ENCODE measurements around the gene CYS1. TPM values are rescaled to one million over a fixed set of nuclear protein-coding genes. Genes with fewer than 3 reads are reported as not detected.
"Not testable (repeated sequence)": the region's sequence is repeated elsewhere in the genome, so short reads cannot be mapped to it uniquely, and the experiment has no call there.

Gene CYS1
- total and polyA plus RNA-seq, 4 donors: 0.07 to 4.1 (median 1.0) TPM

DNA sequence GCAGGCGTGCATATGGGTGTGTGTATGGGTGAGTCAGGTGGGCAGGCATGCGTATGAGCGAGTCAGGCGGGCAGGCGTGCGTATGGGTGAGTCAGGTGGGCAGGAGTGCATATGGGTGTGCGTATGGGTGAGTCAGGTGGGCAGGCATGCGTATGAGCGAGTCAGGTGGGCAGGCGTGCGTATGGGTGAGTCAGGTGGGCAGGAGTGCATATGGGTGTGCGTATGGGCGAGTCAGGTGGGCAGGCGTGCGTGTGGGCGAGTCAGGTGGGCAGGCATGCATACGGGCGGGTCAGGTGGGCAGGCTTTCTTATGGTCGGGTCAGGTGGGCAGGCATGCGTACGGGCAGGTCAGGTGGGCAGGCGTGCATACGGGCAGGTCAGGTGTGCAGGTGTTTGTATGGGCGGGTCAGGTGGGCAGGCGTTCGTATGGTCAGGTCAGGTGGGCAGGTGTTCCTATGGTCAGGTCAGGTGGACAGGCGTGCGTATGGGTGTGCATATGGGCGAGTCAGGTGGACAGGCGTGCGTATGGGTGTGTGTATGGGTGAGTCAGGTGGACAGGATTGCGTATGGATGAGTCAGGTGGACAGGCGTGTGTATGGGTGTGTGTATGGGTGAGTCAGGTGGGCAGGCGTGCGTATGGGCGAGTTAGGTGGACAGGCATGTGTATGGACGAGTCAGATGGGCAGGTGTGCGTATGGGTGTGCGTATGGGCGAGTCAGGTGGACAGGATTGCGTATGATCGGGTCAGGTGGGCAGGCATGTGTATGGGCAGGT, 65.6 kb downstream of the CYS1 start (continued):
- TF ChIP-seq, protein P1, sequence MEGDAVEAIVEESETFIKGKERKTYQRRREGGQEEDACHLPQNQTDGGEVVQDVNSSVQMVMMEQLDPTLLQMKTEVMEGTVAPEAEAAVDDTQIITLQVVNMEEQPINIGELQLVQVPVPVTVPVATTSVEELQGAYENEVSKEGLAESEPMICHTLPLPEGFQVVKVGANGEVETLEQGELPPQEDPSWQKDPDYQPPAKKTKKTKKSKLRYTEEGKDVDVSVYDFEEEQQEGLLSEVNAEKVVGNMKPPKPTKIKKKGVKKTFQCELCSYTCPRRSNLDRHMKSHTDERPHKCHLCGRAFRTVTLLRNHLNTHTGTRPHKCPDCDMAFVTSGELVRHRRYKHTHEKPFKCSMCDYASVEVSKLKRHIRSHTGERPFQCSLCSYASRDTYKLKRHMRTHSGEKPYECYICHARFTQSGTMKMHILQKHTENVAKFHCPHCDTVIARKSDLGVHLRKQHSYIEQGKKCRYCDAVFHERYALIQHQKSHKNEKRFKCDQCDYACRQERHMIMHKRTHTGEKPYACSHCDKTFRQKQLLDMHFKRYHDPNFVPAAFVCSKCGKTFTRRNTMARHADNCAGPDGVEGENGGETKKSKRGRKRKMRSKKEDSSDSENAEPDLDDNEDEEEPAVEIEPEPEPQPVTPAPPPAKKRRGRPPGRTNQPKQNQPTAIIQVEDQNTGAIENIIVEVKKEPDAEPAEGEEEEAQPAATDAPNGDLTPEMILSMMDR (IDR thresholded peaks at IDR 0.05; ENCODE audit: low read depth, low read length, missing input control): no peak
- TF ChIP-seq, protein P2, sequence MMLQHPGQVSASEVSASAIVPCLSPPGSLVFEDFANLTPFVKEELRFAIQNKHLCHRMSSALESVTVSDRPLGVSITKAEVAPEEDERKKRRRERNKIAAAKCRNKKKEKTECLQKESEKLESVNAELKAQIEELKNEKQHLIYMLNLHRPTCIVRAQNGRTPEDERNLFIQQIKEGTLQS (IDR thresholded peaks at IDR 0.05): no peak
- TF ChIP-seq SP1 (IDR thresholded peaks at IDR 0.05) (no peak), YY1 (IDR thresholded peaks at IDR 0.05) (no peak), GABPA (IDR thresholded peaks at IDR 0.05 in 1 of 2, conservative IDR thresholded peaks at IDR 0.05 in 1 of 2) (no peak), NR2F2 (IDR thresholded peaks at IDR 0.05) (no peak)
- TF ChIP-seq, protein P3, sequence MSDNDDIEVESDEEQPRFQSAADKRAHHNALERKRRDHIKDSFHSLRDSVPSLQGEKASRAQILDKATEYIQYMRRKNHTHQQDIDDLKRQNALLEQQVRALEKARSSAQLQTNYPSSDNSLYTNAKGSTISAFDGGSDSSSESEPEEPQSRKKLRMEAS (IDR thresholded peaks at IDR 0.05): no peak

DNA sequence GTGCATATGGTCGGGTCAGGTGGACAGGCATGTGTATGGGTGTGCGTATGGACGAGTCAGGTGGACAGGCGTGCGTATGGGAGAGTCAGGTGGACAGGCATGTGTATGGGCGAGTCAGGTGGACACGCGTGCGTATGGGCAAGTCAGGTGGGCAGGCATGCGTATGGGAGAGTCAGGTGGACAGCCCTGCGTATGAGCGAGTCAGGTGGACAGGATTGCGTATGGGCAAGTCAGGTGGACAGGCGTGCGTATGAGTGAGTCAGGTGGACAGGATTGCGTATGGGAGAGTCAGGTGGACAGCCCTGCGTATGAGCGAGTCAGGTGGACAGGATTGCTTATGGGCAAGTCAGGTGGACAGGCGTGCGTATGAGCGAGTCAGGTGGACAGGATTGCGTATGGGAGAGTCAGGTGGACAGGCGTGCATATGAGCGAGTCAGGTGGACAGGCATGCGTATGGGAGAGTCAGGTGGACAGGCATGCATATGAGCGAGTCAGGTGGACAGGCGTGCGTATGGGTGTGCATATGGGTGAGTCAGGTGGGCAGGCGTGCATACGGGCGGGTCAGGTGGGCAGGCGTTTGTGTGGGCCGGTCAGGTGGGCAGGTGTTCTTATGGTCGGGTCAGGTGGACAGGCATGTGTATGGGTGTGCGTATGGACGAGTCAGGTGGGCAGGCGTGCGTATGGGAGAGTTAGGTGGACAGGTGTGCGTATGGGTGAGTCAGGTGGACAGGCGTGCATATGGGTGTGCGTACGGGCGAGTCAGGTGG, 66.4 kb downstream of the CYS1 start:
- not testable (repeated sequence) for H3K9me3 ChIP-seq (ENCODE audit: control insufficient read depth in 4 of 4, low read length in 3 of 4); DNase-seq (ENCODE audit: low spot score); H3K27me3 ChIP-seq (ENCODE audit: control insufficient read depth in 4 of 4, insufficient read depth in 4 of 4, low read length in 3 of 4); H3K4me3 ChIP-seq (ENCODE audit: low read depth in 1 of 3, low read length in 3 of 3); H3K27ac ChIP-seq (ENCODE audit: low read depth in 1 of 2, low read length in 2 of 2); H3K36me3 ChIP-seq (ENCODE audit: control insufficient read depth in 4 of 4, insufficient read depth in 3 of 4, low read depth in 1 of 4, low read length in 3 of 4); H3K9ac ChIP-seq (ENCODE audit: low read depth in 1 of 2, low read length in 2 of 2)
- WGBS: 97% methylated on average over 43 of the region's 43 CpGs
- H3K4me1 ChIP-seq (ENCODE audit: control insufficient read depth in 4 of 4, insufficient read depth in 4 of 4, low read length in 3 of 4): peaks cover 18 to 42% (median 34%) of the 10 kb centered on the region in 4 donors

DNA sequence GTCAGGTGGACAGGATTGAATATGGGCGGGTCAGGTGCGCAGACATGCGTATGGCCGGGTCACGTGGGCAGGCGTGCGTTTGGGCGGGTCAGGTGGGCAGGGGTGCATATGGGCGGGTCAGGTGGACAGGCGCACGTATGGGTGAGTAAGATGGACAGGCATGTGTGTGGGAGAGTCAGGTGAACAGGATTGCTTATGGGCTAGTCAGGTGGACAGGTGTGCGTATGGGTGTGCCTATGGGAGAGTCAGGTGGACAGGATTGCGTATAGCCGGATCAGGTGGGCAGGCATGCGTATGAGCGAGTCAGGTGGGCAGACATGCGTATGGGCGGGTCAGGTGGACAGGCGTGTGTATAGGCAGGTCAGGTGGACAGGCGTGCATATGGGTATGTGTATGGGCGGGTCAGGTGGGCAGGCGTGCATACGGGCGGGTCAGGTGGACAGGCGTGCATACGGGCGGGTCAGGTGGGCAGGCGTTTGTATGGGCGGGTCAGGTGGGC, 67.2 kb downstream of the CYS1 start:
- H3K4me3 ChIP-seq (ENCODE audit: low read depth in 1 of 3, low read length in 3 of 3): no peak overlapping the region
- H3K9me3 ChIP-seq (ENCODE audit: control insufficient read depth in 4 of 4, low read length in 3 of 4): no peaks in the 10 kb centered on the region
- no peak overlapping the region for H3K27ac ChIP-seq (ENCODE audit: low read depth in 1 of 2, low read length in 2 of 2)
- no peak overlapping the region for H3K9ac ChIP-seq (ENCODE audit: low read depth in 1 of 2, low read length in 2 of 2)
- no peaks in the 10 kb centered on the region for H3K27me3 ChIP-seq (ENCODE audit: control insufficient read depth in 4 of 4, insufficient read depth in 4 of 4, low read length in 3 of 4)
- peaks cover 15 to 41% (median 36%) of the 10 kb centered on the region in 4 donors for H3K4me1 ChIP-seq (ENCODE audit: control insufficient read depth in 4 of 4, insufficient read depth in 4 of 4, low read length in 3 of 4)
- 93% methylated on average over 29 of the region's 29 CpGs for WGBS
- H3K36me3 ChIP-seq (ENCODE audit: control insufficient read depth in 4 of 4, insufficient read depth in 3 of 4, low read depth in 1 of 4, low read length in 3 of 4): no peaks in the 10 kb centered on the region
- DNase-seq (ENCODE audit: low spot score): no peak
- TF ChIP-seq GABPA (IDR thresholded peaks at IDR 0.05 in 1 of 2, conservative IDR thresholded peaks at IDR 0.05 in 1 of 2) (no peak), FOXA1 (IDR thresholded peaks at IDR 0.05) (no peak), TAF1 (conservative IDR thresholded peaks at IDR 0.05) (no peak), YY1 (IDR thresholded peaks at IDR 0.05) (no peak)
- TF ChIP-seq, protein P3 (IDR thresholded peaks at IDR 0.05): no peak
- TF ChIP-seq, protein P1 (IDR thresholded peaks at IDR 0.05; ENCODE audit: low read depth, low read length, missing input control): no peak

DNA sequence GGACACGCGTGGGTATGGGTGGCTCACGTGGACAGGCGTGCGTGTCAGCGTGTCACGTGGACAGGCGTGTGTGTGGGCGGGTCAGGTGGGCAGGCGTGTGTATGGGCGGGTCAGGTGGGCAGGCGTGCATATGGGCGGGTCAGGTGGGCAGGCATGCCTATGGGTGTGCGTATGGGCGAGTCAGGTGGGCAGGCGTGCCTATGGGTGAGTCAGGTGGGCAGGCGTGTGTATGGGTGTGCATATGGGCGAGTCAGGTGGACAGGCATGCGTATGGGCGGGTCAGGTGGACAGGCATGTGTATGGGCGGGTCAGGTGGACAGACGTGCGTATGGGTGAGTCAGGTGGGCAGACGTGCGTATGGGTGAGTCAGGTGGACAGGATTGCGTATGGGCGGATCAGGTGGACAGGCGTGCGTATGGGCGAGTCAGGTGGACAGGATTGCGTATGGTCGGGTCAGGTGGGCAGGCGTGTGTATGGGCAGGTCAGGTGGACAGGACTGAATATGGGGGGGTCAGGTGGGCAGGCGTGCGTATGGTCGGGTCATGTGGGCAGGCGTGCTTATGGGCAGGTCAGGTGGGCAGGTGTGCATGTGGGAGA, 67.7 kb downstream of the CYS1 start:
- H3K27me3 ChIP-seq (ENCODE audit: control insufficient read depth in 4 of 4, insufficient read depth in 4 of 4, low read length in 3 of 4); H3K9me3 ChIP-seq (ENCODE audit: control insufficient read depth in 4 of 4, low read length in 3 of 4); H3K4me3 ChIP-seq (ENCODE audit: low read depth in 1 of 3, low read length in 3 of 3); H3K9ac ChIP-seq (ENCODE audit: low read depth in 1 of 2, low read length in 2 of 2); H3K27ac ChIP-seq (ENCODE audit: low read depth in 1 of 2, low read length in 2 of 2); DNase-seq (ENCODE audit: low spot score); H3K36me3 ChIP-seq (ENCODE audit: control insufficient read depth in 4 of 4, insufficient read depth in 3 of 4, low read depth in 1 of 4, low read length in 3 of 4): not testable (repeated sequence)
- H3K4me1 ChIP-seq (ENCODE audit: control insufficient read depth in 4 of 4, insufficient read depth in 4 of 4, low read length in 3 of 4): peaks cover 12 to 43% (median 35%) of the 10 kb centered on the region in 4 donors
- WGBS: 97% methylated on average over 37 of the region's 37 CpGs

DNA sequence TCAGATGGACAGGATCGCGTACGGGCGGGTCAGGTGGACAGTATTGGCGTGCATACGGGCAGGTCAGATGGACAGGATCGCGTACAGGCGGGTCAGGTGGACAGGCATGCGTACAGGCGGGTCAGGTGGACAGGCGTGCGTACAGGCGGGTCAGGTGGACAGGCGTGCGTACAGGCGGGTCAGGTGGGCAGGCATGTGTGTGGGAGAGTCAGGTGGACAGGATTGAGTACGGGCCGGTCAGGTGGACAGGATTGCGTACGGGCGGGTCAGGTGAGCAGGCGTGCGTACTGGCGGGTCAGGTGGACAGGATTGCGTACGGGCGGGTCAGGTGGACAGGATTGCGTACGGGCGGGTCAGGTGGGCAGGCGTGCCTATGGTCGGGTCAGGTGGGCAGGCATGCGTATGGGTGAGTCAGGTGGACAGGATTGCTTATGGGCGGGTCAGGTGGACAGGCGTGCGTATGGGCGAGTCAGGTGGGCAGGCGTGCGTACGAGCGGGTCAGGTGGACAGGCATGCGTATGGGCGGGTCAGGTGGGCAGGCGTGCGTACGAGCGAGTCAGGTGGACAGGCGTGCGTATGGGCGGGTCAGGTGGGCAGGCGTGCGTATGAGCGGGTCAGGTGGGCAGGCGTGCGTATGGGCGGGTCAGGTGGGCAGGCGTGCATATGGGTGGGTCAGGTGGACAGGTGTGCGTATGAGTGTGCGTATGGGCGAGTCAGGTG, 68.4 kb downstream of the CYS1 start:
- 97% methylated on average over 61 of the region's 61 CpGs for WGBS

More for the DNA sequence above, 68.4 kb downstream of the CYS1 start:
- H3K36me3 ChIP-seq (ENCODE audit: control insufficient read depth in 4 of 4, insufficient read depth in 3 of 4, low read depth in 1 of 4, low read length in 3 of 4); H3K9ac ChIP-seq (ENCODE audit: low read depth in 1 of 2, low read length in 2 of 2); H3K27me3 ChIP-seq (ENCODE audit: control insufficient read depth in 4 of 4, insufficient read depth in 4 of 4, low read length in 3 of 4); DNase-seq (ENCODE audit: low spot score); H3K9me3 ChIP-seq (ENCODE audit: control insufficient read depth in 4 of 4, low read length in 3 of 4): not testable (repeated sequence)
- peak overlapping the region; percentile 3 to 45 (median 38) for H3K4me3 ChIP-seq (ENCODE audit: low read depth in 1 of 3, low read length in 3 of 3)
- H3K4me1 ChIP-seq (ENCODE audit: control insufficient read depth in 4 of 4, insufficient read depth in 4 of 4, low read length in 3 of 4): peaks cover 10 to 42% (median 33%) of the 10 kb centered on the region in 4 donors
- peak overlapping the region in 1 of 2 donors; percentile 80 for H3K27ac ChIP-seq (ENCODE audit: low read depth in 1 of 2, low read length in 2 of 2)

Measured in liver (tissue), 9 donors.